Measurements from ENCODE around the gene ST6GALNAC5.

DNA sequence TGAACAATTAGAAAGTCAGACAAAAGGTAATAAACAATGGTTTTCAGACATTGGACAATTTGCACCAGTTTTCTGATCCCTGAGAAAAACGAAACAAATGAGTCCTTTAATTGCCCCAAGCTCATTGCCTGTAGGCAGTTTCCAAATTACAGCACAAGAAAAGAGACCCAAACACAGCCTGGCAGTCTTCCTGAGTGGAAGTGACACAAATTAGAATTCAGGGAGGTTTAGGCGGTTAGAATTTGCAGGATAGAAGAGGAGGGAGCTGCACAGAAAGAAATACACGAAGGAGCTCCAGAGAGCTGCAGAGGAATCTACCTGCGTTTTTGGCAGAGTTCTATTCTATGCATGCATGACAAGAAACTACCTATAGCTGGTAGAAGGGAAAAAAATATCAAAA lies 236.2 kb downstream of the ST6GALNAC5 start:
- TF ChIP-seq, protein P1, sequence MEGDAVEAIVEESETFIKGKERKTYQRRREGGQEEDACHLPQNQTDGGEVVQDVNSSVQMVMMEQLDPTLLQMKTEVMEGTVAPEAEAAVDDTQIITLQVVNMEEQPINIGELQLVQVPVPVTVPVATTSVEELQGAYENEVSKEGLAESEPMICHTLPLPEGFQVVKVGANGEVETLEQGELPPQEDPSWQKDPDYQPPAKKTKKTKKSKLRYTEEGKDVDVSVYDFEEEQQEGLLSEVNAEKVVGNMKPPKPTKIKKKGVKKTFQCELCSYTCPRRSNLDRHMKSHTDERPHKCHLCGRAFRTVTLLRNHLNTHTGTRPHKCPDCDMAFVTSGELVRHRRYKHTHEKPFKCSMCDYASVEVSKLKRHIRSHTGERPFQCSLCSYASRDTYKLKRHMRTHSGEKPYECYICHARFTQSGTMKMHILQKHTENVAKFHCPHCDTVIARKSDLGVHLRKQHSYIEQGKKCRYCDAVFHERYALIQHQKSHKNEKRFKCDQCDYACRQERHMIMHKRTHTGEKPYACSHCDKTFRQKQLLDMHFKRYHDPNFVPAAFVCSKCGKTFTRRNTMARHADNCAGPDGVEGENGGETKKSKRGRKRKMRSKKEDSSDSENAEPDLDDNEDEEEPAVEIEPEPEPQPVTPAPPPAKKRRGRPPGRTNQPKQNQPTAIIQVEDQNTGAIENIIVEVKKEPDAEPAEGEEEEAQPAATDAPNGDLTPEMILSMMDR (conservative IDR thresholded peaks at IDR 0.05 in 1 of 2, IDR thresholded peaks at IDR 0.05 in 1 of 2; ENCODE audit: extremely low read depth in 1 of 2, insufficient read depth in 1 of 2, low read depth in 1 of 2, low read length in 2 of 2), result no peak
- TF ChIP-seq EZH2 (IDR thresholded peaks at IDR 0.05; ENCODE audit: borderline replicate concordance, low read length), result no peak

Measured in mammary epithelial cell (primary cell).